Measurements from ENCODE around the gene HDAC8.

GRCh38 chrX:72487661-72488060 lies 85.0 kb downstream of the HDAC8 start:
- TF ChIP-seq, protein P1, sequence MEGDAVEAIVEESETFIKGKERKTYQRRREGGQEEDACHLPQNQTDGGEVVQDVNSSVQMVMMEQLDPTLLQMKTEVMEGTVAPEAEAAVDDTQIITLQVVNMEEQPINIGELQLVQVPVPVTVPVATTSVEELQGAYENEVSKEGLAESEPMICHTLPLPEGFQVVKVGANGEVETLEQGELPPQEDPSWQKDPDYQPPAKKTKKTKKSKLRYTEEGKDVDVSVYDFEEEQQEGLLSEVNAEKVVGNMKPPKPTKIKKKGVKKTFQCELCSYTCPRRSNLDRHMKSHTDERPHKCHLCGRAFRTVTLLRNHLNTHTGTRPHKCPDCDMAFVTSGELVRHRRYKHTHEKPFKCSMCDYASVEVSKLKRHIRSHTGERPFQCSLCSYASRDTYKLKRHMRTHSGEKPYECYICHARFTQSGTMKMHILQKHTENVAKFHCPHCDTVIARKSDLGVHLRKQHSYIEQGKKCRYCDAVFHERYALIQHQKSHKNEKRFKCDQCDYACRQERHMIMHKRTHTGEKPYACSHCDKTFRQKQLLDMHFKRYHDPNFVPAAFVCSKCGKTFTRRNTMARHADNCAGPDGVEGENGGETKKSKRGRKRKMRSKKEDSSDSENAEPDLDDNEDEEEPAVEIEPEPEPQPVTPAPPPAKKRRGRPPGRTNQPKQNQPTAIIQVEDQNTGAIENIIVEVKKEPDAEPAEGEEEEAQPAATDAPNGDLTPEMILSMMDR (IDR thresholded peaks at IDR 0.05), result no peak
- no peak for TF ChIP-seq POLR2A (IDR thresholded peaks at IDR 0.05)

All from adrenal gland (tissue), 5 donors.